ENCODE data around the gene NRG2. TPM values are rescaled to one million over a fixed set of nuclear protein-coding genes. Genes with fewer than 3 reads are reported as not detected.

Gene NRG2
- total and polyA plus RNA-seq, 2 donors (not counting 3 experiments of a cell fraction or from before 2014, with no cell fraction given), result 0.26 to 0.42 TPM

- Histone ChIP-seq H2AFZ (ENCODE audit: low read depth, low read length) (no peak overlapping the region), H3K4me2 (ENCODE audit: insufficient read depth, low read length) (no peak overlapping the region), H3K27me3 (ENCODE audit: control insufficient read depth in 2 of 2, insufficient read depth in 2 of 2, low read length in 2 of 2) (peaks cover 10 to 13% of the 10 kb centered on the region in 2 experiments), H3K27ac (ENCODE audit: insufficient read depth, low read depth, low read length) (no peak overlapping the region), H3K36me3 (ENCODE audit: control insufficient read depth in 2 of 2, extremely low read depth in 1 of 2, insufficient read depth in 2 of 2, low read length in 2 of 2) (no peaks in the 10 kb centered on the region), H4K20me1 (replicated peaks; ENCODE audit: control insufficient read depth, extremely low read depth, insufficient read depth, low read length) (no peaks in the 10 kb centered on the region), H3K9me3 (replicated peaks; ENCODE audit: control insufficient read depth, insufficient read depth, low read length) (no peaks in the 10 kb centered on the region), H3K9me1 (replicated peaks; ENCODE audit: control insufficient read depth, extremely low read depth, insufficient read depth, low read length) (no peaks in the 10 kb centered on the region), H3K9ac (replicated peaks; ENCODE audit: extremely low read depth, insufficient read depth, low read length) (no peak overlapping the region), H3K79me2 (ENCODE audit: control insufficient read depth, insufficient read depth, low read length) (no peaks in the 10 kb centered on the region), H3K4me1 (ENCODE audit: control insufficient read depth, extremely low read depth, insufficient read depth, low read length) (no peaks in the 10 kb centered on the region), H3K4me3 (replicated peaks in 1 of 3; ENCODE audit: insufficient read depth in 1 of 3, low read depth in 1 of 3, low read length in 3 of 3) (no peak overlapping the region)
- POLR2A ChIA-PET, result no interaction called here
- no TSS peak for BruUV-seq (replicated peaks)
- CTCF ChIA-PET, result interaction anchor here (1.0 to 14.6 kb wide), 9 partner anchors 12 to 80 kb away, joined by 3 to 379 read pairs (median 4); partner anchors contain the start of gene NRG2
- no peak for FAIRE-seq
- TF ChIP-seq GATA2 (IDR thresholded peaks at IDR 0.05; ENCODE audit: insufficient read depth, insufficient read length, low read depth, low read length) (no peak), CTCF (IDR thresholded peaks at IDR 0.05; ENCODE audit: extremely low read depth in 1 of 2, insufficient read depth in 1 of 2, low read depth in 1 of 2, low read length in 2 of 2) (no peak), EZH2 (IDR thresholded peaks at IDR 0.05; ENCODE audit: borderline replicate concordance, low read depth, low read length, severe bottlenecking) (no peak), MAX (IDR thresholded peaks at IDR 0.05; ENCODE audit: insufficient read depth, insufficient read length) (no peak), FOS (IDR thresholded peaks at IDR 0.05; ENCODE audit: borderline replicate concordance, insufficient read depth, low read length) (no peak), MYC (IDR thresholded peaks at IDR 0.05; ENCODE audit: low read depth, low read length) (no peak), JUN (IDR thresholded peaks at IDR 0.05; ENCODE audit: borderline replicate concordance, insufficient read depth, insufficient read length, low read depth) (no peak), POLR2A (IDR thresholded peaks at IDR 0.05; ENCODE audit: low read depth, low read length) (no peak), POLR2AphosphoS5 (IDR thresholded peaks at IDR 0.05; ENCODE audit: insufficient read depth, low read depth, low read length) (no peak)
- no peak for DNase-seq (ENCODE audit: low read depth, low spot score)
- dilution Hi-C loops (cut with MboI; ENCODE audit: extremely low pct_ligation_motif_present, low sequenced_read_pairs), result no loop called here
- intact Hi-C loops (cut with micrococcal nuclease), result no loop called here
Measured at GRCh38 chr5:140076788-140077187, 33.7 kb upstream of the NRG2 start.

All from endothelial cell of umbilical vein (primary cell).